HL-60 (cell line): ENCODE data around the gene RFX8.
A peak's percentile ranks its signal among the peaks of the same experiment; 100 is the strongest.

Source experiments
- DNase-seq, 2 experiments: peaks; one replicate each; pipeline ENCODE4 v3.0.0-alpha.2; 2010 to 2020; ENCODE audit warnings: low read depth in 1 of 2, low spot score in 1 of 2
- H3K27ac ChIP-seq: fragments of 250-450 bp; sonication (Bioruptor Pico); replicated peaks from 2 replicates; pipeline ENCODE4 v1.5.1; 2020; ENCODE audit warnings: mild to moderate bottlenecking, moderate library complexity
- H3K27me3 ChIP-seq: fragments of 250-450 bp; sonication (Bioruptor Pico); 2 replicates; pipeline ENCODE4 v1.5.1; 2021; ENCODE audit warnings: mild to moderate bottlenecking, moderate library complexity; ENCODE audit not compliant: insufficient read depth, poor library complexity, severe bottlenecking
- H3K4me3 ChIP-seq: replicated peaks from 2 replicates; pipeline ENCODE4 v1.5.1; 2011; ENCODE audit warnings: mild to moderate bottlenecking, control low read depth, low read length; ENCODE audit not compliant: insufficient read depth
- CTCF ChIP-seq: IDR thresholded peaks from one replicate; pipeline ENCODE4 v1.5.1; 2011; ENCODE audit warnings: low read length, control low read depth, inconsistent platforms; ENCODE audit not compliant: insufficient read depth
- GABPA ChIP-seq: IDR thresholded peaks from 2 replicates; pipeline ENCODE4 v1.6.1; 2012; ENCODE audit warnings: low read depth
- POLR2AphosphoS5 ChIP-seq: IDR thresholded peaks from 2 replicates; pipeline ENCODE4 v1.6.1; 2012; ENCODE audit warnings: low read depth
- REST ChIP-seq: IDR thresholded peaks from 2 replicates; pipeline ENCODE4 v1.6.1; 2012; ENCODE audit warnings: low read depth; ENCODE audit not compliant: insufficient replicate concordance
- SPI1 ChIP-seq: IDR thresholded peaks from 2 replicates; pipeline ENCODE4 v1.6.1; 2012; ENCODE audit warnings: low read depth, mild to moderate bottlenecking, borderline replicate concordance

The RFX8 gene

GRCh38 chr2:101518578-101519492, 43.9 kb upstream of the RFX8 start:
- no peak for DNase-seq
- TF ChIP-seq SPI1 (no peak), POLR2AphosphoS5 (no peak), CTCF (no peak), GABPA (no peak), REST (no peak)
- H3K27ac ChIP-seq = no peak overlapping the region
- no peak overlapping the region for H3K4me3 ChIP-seq
- no peaks in the 10 kb centered on the region for H3K27me3 ChIP-seq

GRCh38 chr2:101517758-101518271, 42.9 kb upstream of the RFX8 start:
- Histone ChIP-seq H3K4me3 (no peak overlapping the region), H3K27me3 (no peaks in the 10 kb centered on the region), H3K27ac (peak overlapping the region; percentile 58)
- DNase-seq = peak in 1 of 2 experiments; percentile 47
- TF ChIP-seq SPI1 (no peak), CTCF (no peak), REST (no peak), POLR2AphosphoS5 (no peak), GABPA (no peak)

GRCh38 chr2:101516823-101517690, 42.1 kb upstream of the RFX8 start:
- TF ChIP-seq CTCF = no peak
- TF ChIP-seq GABPA = peak; percentile 17; the same call in 1 of the 2 replicates
- TF ChIP-seq POLR2AphosphoS5 = peak; percentile 59; the same call in 1 of the 2 replicates
- peak; percentile 40; the same call in 1 of the 2 replicates for TF ChIP-seq SPI1
- TF ChIP-seq REST = no peak
- H3K4me3 ChIP-seq = no peak overlapping the region
- no peaks in the 10 kb centered on the region for H3K27me3 ChIP-seq
- peak overlapping the region; percentile 58 for H3K27ac ChIP-seq
- peak; percentile 84 to 88 for DNase-seq
